ENCODE results near the gene LRRC15.

DNA sequence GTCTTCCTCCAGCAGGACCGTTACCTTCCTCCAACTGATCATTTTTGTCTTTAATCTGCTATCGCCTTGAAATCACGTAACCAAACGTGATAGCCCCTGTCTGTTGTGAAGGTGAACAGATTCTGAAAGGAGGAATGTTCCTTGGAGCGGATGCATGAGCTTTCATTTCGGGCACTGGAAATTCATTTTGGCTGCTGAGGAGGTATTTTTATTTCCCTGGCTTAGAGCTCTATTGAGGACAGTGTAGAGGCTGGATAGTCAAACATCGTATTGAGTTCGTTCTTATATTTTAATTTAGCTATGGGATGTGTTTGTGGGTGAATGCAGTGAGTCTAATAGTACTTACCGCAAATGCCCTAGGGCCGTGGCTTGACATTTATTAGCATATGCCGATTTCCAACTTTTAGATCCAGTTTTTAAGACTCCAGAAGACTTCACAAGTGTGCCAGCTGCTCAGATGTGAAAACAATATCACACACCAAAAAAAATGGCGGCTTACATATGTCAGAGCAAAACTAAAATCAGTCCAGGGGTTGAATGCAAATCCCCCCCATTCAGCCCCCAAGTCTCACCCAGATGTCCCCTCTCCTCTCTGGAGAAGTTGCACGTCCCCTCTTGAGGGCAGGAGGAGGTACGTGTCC, 40.5 kb downstream of the LRRC15 start:
- TF ChIP-seq, protein P1, sequence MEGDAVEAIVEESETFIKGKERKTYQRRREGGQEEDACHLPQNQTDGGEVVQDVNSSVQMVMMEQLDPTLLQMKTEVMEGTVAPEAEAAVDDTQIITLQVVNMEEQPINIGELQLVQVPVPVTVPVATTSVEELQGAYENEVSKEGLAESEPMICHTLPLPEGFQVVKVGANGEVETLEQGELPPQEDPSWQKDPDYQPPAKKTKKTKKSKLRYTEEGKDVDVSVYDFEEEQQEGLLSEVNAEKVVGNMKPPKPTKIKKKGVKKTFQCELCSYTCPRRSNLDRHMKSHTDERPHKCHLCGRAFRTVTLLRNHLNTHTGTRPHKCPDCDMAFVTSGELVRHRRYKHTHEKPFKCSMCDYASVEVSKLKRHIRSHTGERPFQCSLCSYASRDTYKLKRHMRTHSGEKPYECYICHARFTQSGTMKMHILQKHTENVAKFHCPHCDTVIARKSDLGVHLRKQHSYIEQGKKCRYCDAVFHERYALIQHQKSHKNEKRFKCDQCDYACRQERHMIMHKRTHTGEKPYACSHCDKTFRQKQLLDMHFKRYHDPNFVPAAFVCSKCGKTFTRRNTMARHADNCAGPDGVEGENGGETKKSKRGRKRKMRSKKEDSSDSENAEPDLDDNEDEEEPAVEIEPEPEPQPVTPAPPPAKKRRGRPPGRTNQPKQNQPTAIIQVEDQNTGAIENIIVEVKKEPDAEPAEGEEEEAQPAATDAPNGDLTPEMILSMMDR (conservative IDR thresholded peaks at IDR 0.05; ENCODE audit: low read depth, low read length) = no peak
- TF ChIP-seq EZH2phosphoT487 (IDR thresholded peaks at IDR 0.05; ENCODE audit: borderline replicate concordance, low read length) = no peak
- TF ChIP-seq EZH2 (IDR thresholded peaks at IDR 0.05; ENCODE audit: low read length, unreplicated experiment) = no peak

All from PC-3 (cell line).